GM23248 (cell line): ENCODE data around the gene RAB28. TPM values are rescaled to one million over a fixed set of nuclear protein-coding genes. Genes with fewer than 3 reads are reported as not detected.

Experiments
- DNase-seq: peaks from one replicate; pipeline ENCODE4 v3.0.0-alpha.2; 2015
- H2AFZ ChIP-seq: fragments of 200-600 bp; sonication (generic); 2 replicates; pipeline ENCODE4 v1.6.1; 2016; ENCODE audit warnings: antibody characterized with exemption
- H3F3A ChIP-seq: fragments of 200-600 bp; sonication (generic); 2 replicates; pipeline ENCODE4 v1.6.1; 2016; ENCODE audit warnings: mild to moderate bottlenecking, antibody characterized with exemption, mixed run types; ENCODE audit not compliant: insufficient read depth
- H3K27ac ChIP-seq: fragments of 200-600 bp; sonication (generic); 2 replicates; pipeline ENCODE4 v1.5.1; 2016; ENCODE audit warnings: mild to moderate bottlenecking
- H3K27me3 ChIP-seq: fragments of 200-600 bp; sonication (generic); replicated peaks from 2 replicates; pipeline ENCODE4 v1.6.1; 2016; ENCODE audit warnings: mild to moderate bottlenecking; ENCODE audit not compliant: insufficient read depth
- H3K36me3 ChIP-seq: fragments of 200-600 bp; sonication (generic); 2 replicates; pipeline ENCODE4 v1.6.1; 2016; ENCODE audit warnings: low read depth, mild to moderate bottlenecking
- H3K4me1 ChIP-seq: fragments of 200-600 bp; sonication (generic); 2 replicates; pipeline ENCODE4 v1.6.1; 2016; ENCODE audit warnings: mild to moderate bottlenecking; ENCODE audit not compliant: insufficient read depth
- H3K4me2 ChIP-seq: fragments of 200-600 bp; sonication (generic); one replicate; pipeline ENCODE4 v1.6.1; 2016; ENCODE audit warnings: mild to moderate bottlenecking; ENCODE audit not compliant: unreplicated experiment
- H3K4me3 ChIP-seq: fragments of 200-600 bp; sonication (generic); 2 replicates; pipeline ENCODE4 v1.5.1; 2016; ENCODE audit warnings: mild to moderate bottlenecking
- H3K79me2 ChIP-seq: fragments of 200-600 bp; sonication (generic); 2 replicates; pipeline ENCODE4 v1.6.1; 2016; ENCODE audit warnings: mild to moderate bottlenecking; ENCODE audit not compliant: insufficient read depth
- H3K9ac ChIP-seq: fragments of 200-600 bp; sonication (generic); 2 replicates; pipeline ENCODE4 v1.6.1; 2016; ENCODE audit warnings: mild to moderate bottlenecking
- H3K9me2 ChIP-seq: fragments of 200-600 bp; sonication (generic); 2 replicates; pipeline ENCODE4 v1.6.1; 2016; ENCODE audit warnings: mixed run types, mild to moderate bottlenecking, moderate library complexity; ENCODE audit not compliant: insufficient read depth
- H3K9me3 ChIP-seq: fragments of 200-600 bp; sonication (generic); one replicate; pipeline ENCODE4 v1.6.1; 2017; ENCODE audit warnings: low read depth
- H4K20me1 ChIP-seq: fragments of 200-600 bp; sonication (generic); 2 replicates; pipeline ENCODE4 v1.6.0; 2016; ENCODE audit not compliant: insufficient read depth
- EZH2 ChIP-seq: fragments of 200-600 bp; sonication (generic); IDR thresholded peaks from 2 replicates; pipeline ENCODE4 v1.6.1; 2018; ENCODE audit warnings: antibody characterized with exemption, mild to moderate bottlenecking; ENCODE audit not compliant: insufficient read depth, poor library complexity, severe bottlenecking
- EZH2phosphoT487 ChIP-seq: fragments of 200-600 bp; sonication (generic); IDR thresholded peaks from 2 replicates; pipeline ENCODE4 v1.6.1; 2018; ENCODE audit warnings: antibody characterized with exemption, moderate library complexity, mild to moderate bottlenecking, low read depth; ENCODE audit not compliant: insufficient read depth
- WGBS, 2 experiments: methylation state at CpG; one replicate each; pipeline ENCODE4 v1.1.6; 2015 to 2017; ENCODE audit warnings: low lambda C conversion rate in 2 of 2, low coverage in 1 of 2; ENCODE audit errors: missing lambda C conversion rate in 2 of 2; 5-methylcytosine and 5-hydroxymethylcytosine counted together
- in situ Hi-C: fragments of 300-500 bp; cut with MboI; formaldehyde crosslinking; loops from 2 replicates; pipeline ENCODE4 v1.15.0; 2020
- polyA plus RNA-seq: library from polyadenylated mRNA; unstranded; fragments of >200 nt; fragmentation: Nextera tagmentation; extraction: Ambion mirVana; gene quantifications from 2 replicates; pipeline ENCODE4 v1.2.1, GENCODE V29; 2016
- total RNA-seq: library from RNA; depleted of rRNA; stranded (reverse); fragments of >200 nt; shearing (Covaris generic); gene quantifications from 2 replicates; pipeline ENCODE4 v1.2.3, GENCODE V29; 2014

The RAB28 gene
- total and polyA plus RNA-seq, 2 experiments from 2014 or later: 18.9 to 26.5 TPM

GRCh38 chr4:13454786-13455185, 29.4 kb downstream of the RAB28 start:
- DNase-seq: no peak
- TF ChIP-seq EZH2phosphoT487 (no peak), EZH2 (no peak)
- in situ Hi-C loops: no loop called here

GRCh38 chr4:13452927-13453579, 31.1 kb downstream of the RAB28 start:
- no peaks in the 10 kb centered on the region for H3F3A ChIP-seq
- no peaks in the 10 kb centered on the region for H4K20me1 ChIP-seq
- no peaks in the 10 kb centered on the region for H3K36me3 ChIP-seq
- no peak overlapping the region for H3K4me3 ChIP-seq
- H2AFZ ChIP-seq: no peak overlapping the region
- no peaks in the 10 kb centered on the region for H3K9me2 ChIP-seq
- H3K79me2 ChIP-seq: no peaks in the 10 kb centered on the region
- WGBS, 2 experiments: 94% methylated on average over 1 of the region's 1 CpG
- in situ Hi-C loops: no loop called here
- DNase-seq: no peak
- H3K4me2 ChIP-seq: no peak overlapping the region
- no peak overlapping the region for H3K27ac ChIP-seq
- no peak for TF ChIP-seq EZH2phosphoT487
- no peak for TF ChIP-seq EZH2
- no peak overlapping the region for H3K9ac ChIP-seq
- H3K4me1 ChIP-seq: 0 out of 2 replicates have a peak, but pooled peaks cover 4% of the 10 kb centered on the region
- no peaks in the 10 kb centered on the region for H3K27me3 ChIP-seq
- H3K9me3 ChIP-seq: no peaks in the 10 kb centered on the region

More at GRCh38 chr4:13454786-13455185, 29.4 kb downstream of the RAB28 start:
- WGBS, 2 experiments: 93 to 100% methylated on average over 1 of the region's 1 CpG
- no peak overlapping the region for H3K9ac ChIP-seq
- no peak overlapping the region for H3K27ac ChIP-seq
- no peaks in the 10 kb centered on the region for H3K9me2 ChIP-seq
- no peak overlapping the region for H2AFZ ChIP-seq
- no peak overlapping the region for H3K4me2 ChIP-seq
- H4K20me1 ChIP-seq: no peaks in the 10 kb centered on the region
- no peaks in the 10 kb centered on the region for H3F3A ChIP-seq
- no peaks in the 10 kb centered on the region for H3K79me2 ChIP-seq
- 0 out of 2 replicates have a peak, but pooled peaks cover 4% of the 10 kb centered on the region for H3K36me3 ChIP-seq
- no peaks in the 10 kb centered on the region for H3K9me3 ChIP-seq
- H3K4me3 ChIP-seq: no peak overlapping the region
- H3K27me3 ChIP-seq: no peaks in the 10 kb centered on the region
- 0 out of 2 replicates have a peak, but pooled peaks cover 4% of the 10 kb centered on the region for H3K4me1 ChIP-seq

GRCh38 chr4:13449590-13449989, 34.5 kb downstream of the RAB28 start:
- DNase-seq: no peak
- TF ChIP-seq EZH2: no peak
- TF ChIP-seq EZH2phosphoT487: no peak
- no peaks in the 10 kb centered on the region for H4K20me1 ChIP-seq
- no peaks in the 10 kb centered on the region for H3F3A ChIP-seq
- H2AFZ ChIP-seq: no peak overlapping the region
- H3K9ac ChIP-seq: no peak overlapping the region
- H3K9me2 ChIP-seq: no peaks in the 10 kb centered on the region
- no peaks in the 10 kb centered on the region for H3K27me3 ChIP-seq
- no peaks in the 10 kb centered on the region for H3K9me3 ChIP-seq
- no peak overlapping the region for H3K27ac ChIP-seq
- 61 to 82% methylated on average over 2 of the region's 2 CpGs for WGBS, 2 experiments
- in situ Hi-C loops: no loop called here
- no peaks in the 10 kb centered on the region for H3K4me1 ChIP-seq
- H3K4me3 ChIP-seq: no peak overlapping the region
- H3K36me3 ChIP-seq: no peaks in the 10 kb centered on the region
- H3K4me2 ChIP-seq: no peak overlapping the region
- H3K79me2 ChIP-seq: no peaks in the 10 kb centered on the region

GRCh38 chr4:13445841-13446790, 38.0 kb downstream of the RAB28 start:
- WGBS, 2 experiments: 76 to 79% methylated on average over 22 of the region's 22 CpGs
- Histone ChIP-seq H3K4me3 (no peak overlapping the region), H3K4me1 (no peaks in the 10 kb centered on the region), H3K9ac (no peak overlapping the region), H3K27ac (no peak overlapping the region), H2AFZ (no peak overlapping the region), H3K9me3 (no peaks in the 10 kb centered on the region), H3K79me2 (no peaks in the 10 kb centered on the region), H3K27me3 (no peaks in the 10 kb centered on the region), H3F3A (no peaks in the 10 kb centered on the region), H3K4me2 (no peak overlapping the region), H4K20me1 (no peaks in the 10 kb centered on the region), H3K36me3 (no peaks in the 10 kb centered on the region), H3K9me2 (no peaks in the 10 kb centered on the region)
- in situ Hi-C loops: no loop called here
- no peak for DNase-seq
- no peak for TF ChIP-seq EZH2
- no peak for TF ChIP-seq EZH2phosphoT487
